Thyroid gland (tissue), 4 donors: Measurements from ENCODE around the gene CCDC15.

ENCODE experiments used
- CTCF ChIP-seq, 6 experiments: fragments of 200-600 bp in 3 of 6; fragments of 450-650 bp in 3 of 6; sonication (generic) in 3 of 6; IDR thresholded peaks; one replicate each; pipeline ENCODE4 v1.5.1; 2016 to 2019; ENCODE audit warnings: antibody characterized with exemption in 6 of 6, mild to moderate bottlenecking in 2 of 6, inconsistent platforms in 1 of 6, moderate library complexity in 1 of 6
- POLR2A ChIP-seq, 2 donors: fragments of 450-650 bp; IDR thresholded peaks; one replicate each; pipeline ENCODE4 v1.6.1; 2017; ENCODE audit warnings: antibody characterized with exemption in 2 of 2, mild to moderate bottlenecking in 2 of 2, moderate library complexity in 1 of 2

DNA sequence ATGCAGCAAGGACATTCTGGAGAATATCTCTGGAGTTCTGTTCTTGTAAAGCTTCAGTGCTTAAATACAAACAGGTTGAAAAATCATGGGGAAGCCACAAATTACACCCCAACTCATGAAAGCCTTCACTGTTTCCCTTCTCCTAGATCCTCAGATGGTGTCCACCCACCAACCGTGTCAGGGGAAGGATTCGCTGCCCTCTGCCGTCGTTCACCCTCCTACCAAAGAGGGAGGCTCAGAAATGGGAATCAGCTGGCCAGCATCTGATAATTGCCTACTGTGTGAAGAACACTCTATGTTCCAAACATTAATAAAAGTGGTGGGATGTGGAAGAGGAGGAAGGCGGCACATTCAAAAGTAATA is 10.8 kb upstream of the CCDC15 start:
- TF ChIP-seq CTCF (IDR thresholded peaks at IDR 0.05) (no peak), POLR2A (IDR thresholded peaks at IDR 0.05) (no peak)
